Activated CD4-positive, alpha-beta T cell treated with anti-CD3 and anti-CD28 coated beads, Interleukin-2, amount 50 U/mL, for 24 hours (primary cell): Measurements from ENCODE around the gene ARTN.

ENCODE experiments used
- DNase-seq, 2 donors: peaks; one replicate each; pipeline ENCODE4 v3.0.0-alpha.2; 2020; ENCODE audit warnings: low read depth in 1 of 2, low spot score in 1 of 2

Gene ARTN, protein sequence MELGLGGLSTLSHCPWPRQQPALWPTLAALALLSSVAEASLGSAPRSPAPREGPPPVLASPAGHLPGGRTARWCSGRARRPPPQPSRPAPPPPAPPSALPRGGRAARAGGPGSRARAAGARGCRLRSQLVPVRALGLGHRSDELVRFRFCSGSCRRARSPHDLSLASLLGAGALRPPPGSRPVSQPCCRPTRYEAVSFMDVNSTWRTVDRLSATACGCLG

DNA sequence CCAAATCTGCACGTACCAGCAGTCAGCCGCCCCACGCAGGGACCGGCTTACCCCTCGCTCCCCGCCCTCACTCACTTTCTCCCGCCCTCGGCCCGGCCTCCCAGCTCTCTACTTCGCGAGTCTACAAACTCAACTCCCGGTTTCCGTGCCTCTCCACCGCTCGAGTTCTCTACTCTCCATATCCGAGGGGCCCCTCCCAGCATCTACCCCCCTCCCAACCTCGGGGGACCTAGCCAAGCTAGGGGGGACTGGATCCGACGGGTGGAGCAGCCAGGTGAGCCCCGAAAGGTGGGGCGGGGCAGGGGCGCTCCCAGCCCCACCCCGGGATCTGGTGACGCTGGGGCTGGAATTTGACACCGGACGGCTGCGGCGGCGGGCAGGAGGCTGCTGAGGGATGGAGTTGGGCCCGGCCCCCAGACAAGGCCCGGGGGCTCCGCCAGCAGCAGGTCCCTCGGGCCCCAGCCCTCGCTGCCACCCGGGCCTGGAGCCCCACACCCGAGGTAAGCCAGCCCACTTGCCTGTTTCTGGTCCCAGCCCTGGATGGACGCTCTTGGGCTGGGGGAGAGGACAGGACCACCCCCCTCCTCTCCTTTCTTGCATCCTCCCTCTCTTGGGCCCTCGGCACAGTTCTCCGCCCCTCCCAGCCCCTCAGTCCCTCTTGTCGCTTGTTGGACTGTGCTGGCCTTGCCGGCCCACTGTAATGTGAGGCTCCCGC is at the start of gene ARTN:
Gene ARTN (plus strand): TSS at position 416 of the 715 bp plus-strand sequence. CDS start 1,856 bp downstream, outside the sequence.
- DNase-seq: no peak

DNA sequence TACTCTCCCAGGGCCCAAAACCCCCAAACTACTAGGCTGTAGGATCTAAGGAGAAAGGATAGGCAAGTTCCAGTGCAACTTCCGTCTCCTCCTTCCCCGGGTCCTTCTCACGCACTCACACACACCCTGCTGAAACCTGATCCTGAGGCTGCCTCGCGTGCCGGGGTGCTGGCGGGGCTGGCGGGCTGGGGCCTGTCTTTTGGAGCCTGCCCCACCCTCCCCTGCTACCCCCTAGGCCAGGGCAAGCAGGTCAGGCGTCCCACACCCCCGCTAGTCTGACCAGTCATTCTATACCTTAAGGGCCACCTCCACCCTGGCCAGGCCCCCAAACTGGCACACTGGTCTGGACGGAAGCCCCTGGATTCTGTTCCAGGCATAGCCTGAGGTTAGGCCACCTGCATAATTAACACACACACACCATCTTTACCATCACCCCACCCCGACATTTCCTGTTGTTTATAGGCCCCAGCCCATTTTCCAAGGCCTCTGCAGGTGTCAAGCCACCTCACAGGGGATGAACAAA is 48.3 kb upstream of the ARTN start:
- DNase-seq: no peak

DNA sequence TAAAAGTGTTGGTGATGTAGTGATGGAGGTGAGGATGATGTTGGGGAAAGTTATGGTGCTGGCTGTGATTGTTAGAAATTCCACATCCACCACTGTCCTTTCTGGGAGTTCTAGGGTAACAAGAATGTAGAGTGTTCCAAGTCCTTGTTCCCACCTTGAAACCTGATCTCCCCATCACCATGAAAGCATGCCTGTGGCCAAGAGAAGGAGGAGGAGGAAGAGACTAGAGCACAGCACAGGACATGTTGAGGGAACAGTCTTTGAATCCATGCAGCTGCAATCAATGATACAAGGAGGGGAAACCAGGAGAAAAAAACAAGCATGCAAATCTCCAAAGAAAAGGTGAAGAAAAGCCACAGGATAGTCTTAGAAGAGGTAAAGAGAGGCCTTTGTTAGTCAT is 45.9 kb upstream of the ARTN start:
- DNase-seq: no peak

DNA sequence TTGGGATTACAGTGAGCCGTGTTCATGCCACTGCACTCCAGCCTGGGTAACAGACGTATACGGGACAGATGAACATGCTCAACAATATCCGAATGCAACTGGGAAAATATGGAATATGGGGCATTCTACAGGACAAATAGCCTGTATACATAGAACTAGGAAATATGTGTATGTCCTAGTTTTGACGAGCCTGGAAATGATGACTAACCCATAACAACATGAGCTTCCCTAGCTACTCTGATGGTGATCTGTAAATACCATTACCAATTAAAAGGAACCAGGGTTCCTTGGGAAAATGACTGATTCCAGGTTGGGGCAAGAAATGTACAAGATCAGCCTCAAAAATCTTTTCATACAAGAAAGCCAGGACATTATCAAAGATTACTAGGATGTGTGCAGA is 42.8 kb upstream of the ARTN start:
- DNase-seq: no peak

DNA sequence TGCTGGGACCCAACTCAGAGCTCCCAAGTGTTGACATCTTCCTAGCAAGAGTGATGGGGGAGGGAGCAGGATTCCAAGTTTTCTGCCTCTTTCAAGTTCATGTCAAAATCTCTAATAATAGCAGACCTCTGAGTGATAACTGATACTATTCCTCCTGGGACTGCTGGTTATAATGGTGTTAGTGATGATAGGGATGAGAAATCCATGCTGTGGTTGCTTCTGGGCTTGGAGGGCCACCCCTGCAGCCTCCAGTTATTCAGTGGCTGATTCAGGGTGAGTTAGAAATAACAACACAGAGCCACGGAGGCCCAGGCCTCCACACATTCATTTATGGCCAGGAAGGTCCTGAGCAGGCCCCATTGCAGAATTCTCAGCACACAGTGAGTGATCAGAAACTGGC is 40.6 kb upstream of the ARTN start:
- no peak for DNase-seq

DNA sequence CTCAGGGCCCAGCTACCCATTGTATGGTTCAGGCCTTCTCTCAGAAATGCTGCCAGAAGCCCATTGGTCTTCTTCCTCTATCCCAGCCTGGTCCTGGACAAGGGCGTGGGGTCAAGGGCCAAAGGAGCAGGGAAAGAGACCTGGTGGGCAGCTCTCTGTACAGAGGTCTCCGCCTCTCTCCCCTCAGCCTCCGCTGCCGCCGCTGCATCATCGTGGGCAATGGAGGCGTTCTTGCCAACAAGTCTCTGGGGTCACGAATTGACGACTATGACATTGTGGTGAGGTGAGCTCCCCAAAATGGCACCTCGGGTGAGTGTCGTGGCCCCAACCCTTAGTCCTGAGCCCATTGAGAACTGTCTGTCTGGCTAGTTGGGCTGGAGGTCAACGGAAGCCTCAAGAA is 34.6 kb upstream of the ARTN start:
- no peak for DNase-seq

DNA sequence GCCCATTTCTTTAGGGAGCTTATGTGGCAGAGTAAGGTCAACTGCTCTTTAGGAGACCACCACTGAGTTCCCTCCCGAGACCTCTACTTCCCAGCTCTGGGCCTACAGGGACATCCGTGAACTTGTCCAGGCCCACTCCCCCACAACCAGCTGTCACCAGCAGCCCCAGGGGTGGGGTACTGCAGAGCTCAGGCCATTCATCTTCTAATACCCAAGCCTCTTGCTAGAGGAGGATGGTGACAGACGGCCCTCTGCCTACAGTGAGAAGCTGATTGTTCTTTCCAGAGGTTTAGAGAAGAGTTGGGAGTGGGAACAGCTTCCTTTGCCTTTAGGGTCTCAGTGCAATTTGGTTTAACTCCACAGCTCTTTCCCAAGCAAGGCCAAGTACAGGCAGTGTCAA is 33.2 kb upstream of the ARTN start:
- no peak for DNase-seq

DNA sequence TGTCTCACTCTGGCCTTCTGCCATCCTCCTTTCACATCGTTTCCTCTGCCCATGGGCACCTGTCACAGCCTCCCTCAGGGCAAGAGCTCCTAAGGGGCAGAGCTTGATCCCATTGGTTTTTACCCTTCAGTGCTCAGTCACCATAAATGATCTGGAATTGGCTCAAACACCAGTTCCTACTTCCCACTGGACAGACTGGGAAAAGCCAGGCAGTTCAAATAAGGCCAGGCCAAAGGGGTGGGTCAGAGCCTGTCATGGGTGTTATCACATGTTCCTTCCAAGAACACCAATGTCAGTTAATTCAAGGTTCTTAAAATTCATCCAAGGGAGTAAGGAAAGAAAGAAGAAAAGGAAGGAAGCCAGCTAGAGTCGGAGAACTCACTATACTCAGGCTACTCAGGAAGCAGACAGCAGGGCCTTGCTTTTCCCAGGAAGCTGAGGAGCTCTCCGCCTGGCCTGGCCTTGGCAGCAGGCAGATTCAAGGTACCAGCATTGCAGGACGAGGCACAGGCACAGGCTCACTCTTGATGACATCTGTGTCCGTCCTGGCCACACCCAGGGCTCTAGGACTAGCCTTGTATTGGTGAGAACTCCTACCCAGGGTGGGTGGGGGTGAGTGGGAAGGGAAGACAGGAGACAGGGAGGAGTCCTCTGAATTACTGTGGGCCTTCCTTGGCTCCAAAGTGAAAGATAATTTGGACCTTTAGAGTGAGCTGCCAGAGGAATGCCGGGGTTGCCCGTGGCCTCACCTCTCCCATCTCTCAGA is 32.2 kb upstream of the ARTN start:
- no peak for DNase-seq

DNA sequence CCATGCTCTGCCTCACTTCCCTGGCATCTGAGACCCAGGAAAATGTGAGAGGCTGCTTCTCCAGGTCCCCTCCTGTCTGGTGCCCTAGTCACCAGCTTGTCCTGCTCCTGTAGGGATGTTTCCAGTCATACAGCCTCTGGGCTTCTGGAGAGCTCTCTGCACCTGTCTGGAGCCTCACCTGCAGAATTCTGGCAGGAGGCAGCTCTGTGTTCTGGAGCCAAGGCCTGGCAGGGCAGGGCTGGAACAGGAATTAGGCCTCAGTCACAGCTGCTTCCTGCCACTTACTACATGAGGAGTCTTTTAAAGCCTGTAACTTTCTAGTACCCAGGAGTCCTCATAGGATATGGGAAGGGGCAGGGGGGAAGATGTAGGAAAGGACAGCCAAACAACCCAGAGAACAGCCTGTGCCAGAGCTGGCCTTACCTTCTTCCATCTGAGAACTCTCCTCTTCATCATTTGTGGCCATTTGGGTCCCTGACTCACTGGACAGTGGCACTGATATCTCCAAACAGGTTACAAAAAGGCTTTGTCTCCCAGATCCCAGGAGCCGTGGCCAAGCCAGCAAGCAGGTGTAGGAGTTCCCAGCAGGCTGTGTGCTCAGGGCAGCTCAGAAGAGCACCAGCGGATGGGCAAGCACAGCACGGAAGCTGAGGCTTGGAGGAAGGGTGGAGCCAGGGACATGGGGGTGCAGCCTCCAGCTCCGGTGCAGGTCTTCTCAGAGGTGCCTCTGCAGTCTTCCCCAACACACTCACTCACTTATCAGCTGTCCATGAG is 31.4 kb upstream of the ARTN start:
- DNase-seq: no peak

DNA sequence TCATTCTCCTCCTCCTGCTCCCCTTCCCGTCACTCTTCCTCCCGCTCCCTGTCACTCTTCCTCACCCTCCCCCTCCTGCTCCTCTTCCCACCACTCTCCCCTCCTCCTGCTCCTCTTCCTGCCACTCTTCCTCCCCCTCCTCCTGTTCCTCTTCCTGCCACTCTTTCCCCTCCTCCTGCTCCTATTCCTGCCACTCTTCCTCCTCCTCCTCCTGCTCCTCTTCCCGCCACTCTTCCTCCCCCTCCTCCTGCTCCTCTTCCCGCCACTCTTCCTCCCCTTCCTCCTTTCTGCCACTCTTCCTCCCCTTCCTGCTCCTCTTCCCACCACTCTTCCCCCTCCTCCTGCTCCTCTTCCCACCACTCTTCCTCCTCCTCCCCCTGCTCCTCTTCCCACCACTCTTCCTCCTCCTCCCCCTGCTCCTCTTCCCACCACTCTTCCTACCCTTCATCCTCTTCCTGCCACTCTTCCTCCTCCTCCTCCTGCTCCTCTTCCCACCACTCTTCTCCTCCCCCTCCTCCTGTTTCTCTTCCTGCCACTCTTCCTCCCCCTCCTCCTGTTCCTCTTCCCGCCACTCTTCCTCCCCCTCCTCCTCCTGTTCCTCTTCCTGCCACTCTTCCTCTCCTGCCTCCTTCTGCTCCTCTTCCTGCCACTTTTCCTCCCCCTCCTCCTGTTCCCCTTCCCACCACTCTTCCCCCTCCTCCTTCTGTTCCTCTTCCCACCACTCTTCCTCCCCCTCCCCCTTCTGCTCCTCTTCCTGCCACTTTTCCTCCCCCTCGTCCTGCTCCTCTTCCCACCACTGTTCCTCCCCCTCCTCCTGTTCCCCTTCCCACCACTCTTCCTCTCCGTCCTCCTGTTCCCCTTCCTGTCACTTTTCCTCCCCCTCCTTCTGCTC is 28.7 kb upstream of the ARTN start:
- DNase-seq: no peak

DNA sequence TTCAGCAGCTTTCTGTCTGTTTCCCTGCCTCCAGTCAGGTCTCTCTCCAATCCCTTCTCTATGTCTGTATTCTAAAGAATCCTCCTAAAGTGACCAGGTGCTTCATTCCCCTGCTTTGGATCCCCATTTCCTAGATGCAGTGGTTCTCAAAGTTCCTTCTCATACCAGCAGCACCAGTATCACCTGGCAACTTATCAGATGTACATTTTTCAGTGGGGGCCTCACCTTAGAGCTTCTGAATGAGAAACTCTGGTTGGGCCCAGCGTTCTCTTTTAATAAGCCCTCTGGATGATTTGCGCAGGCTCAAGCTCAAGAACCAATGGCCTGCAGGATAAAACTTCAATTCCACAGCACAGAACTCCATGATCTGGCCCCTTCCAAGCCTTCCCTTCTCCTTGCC is 25.4 kb upstream of the ARTN start:
- DNase-seq: no peak

DNA sequence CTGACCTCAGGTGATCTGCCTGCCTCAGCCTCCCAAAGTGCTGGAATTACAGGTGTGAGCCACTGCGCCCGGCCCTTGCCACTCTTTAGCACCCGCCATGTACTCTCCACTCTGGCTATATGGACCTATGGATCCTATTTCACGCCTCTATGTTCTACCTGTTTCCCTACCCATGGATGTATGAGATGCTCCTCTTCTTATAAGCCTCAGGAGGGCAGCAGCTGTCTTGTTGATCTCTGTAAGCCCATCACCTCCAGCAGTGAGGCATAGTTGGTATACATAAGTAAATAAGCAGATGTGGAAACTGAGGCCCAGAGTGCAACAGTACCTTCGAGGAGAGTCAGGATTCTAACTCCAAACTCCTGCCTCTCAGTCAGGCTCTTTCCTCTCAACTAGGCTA is 24.7 kb upstream of the ARTN start:
- no peak for DNase-seq

DNA sequence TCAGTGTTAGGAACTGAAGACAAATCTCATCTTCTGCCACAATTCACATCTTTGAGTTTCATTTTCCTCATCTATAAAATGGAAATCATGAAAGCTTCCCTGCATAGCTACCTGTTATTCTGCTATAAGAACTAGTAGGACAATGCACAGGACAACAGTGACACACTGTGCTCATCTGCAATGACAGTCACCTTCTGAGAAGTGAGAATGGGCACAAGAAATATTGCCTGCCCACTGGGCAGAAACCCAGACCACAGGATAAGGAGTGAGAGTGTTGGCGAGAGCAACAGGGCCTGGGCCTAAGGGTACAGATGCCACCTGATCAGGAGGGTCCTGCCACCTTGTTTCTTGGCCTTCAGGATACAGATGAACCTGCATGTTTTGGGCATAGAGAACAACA is 23.3 kb upstream of the ARTN start:
- DNase-seq: no peak

DNA sequence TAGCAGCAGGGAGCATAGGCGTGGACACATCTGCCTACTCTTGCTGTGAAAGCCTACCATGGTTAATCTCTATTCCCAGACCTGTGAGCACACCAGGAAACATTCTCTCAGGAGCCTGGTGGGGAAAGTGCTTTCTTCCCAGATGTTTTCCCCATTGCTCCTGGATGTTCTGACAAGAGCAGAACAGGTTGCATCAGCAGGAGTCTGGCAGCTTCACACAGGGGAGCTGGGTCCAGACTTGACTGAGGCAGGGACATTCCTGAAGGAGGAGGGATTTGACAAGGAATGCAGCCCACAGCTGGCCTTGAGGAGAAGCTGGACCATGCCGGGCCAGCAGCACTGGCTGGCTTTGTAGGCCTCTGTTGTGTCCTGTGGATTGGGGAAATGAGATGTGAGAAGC is 21.0 kb upstream of the ARTN start:
- no peak for DNase-seq

DNA sequence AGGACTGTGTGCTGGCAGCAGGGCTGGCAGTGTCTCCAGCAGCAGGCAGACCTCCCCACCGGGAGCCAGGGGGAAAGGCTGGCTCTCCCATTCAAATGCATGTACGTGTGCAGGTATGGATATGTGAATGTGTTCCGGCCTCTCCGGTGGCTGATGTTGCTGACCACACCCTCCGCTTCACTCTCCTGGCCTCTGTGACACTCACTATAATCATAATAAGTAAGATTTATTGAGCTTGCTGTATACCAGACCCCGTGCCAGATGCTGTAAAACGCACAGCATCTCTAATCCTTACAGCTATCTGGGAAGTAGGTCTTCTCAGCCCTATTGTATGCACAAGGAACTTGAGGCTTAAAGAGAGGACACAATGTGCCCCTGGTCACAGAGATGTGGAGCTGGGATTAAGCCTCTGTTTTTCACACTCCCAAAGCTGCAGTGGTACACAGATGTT is 20.5 kb upstream of the ARTN start:
- no peak for DNase-seq

DNA sequence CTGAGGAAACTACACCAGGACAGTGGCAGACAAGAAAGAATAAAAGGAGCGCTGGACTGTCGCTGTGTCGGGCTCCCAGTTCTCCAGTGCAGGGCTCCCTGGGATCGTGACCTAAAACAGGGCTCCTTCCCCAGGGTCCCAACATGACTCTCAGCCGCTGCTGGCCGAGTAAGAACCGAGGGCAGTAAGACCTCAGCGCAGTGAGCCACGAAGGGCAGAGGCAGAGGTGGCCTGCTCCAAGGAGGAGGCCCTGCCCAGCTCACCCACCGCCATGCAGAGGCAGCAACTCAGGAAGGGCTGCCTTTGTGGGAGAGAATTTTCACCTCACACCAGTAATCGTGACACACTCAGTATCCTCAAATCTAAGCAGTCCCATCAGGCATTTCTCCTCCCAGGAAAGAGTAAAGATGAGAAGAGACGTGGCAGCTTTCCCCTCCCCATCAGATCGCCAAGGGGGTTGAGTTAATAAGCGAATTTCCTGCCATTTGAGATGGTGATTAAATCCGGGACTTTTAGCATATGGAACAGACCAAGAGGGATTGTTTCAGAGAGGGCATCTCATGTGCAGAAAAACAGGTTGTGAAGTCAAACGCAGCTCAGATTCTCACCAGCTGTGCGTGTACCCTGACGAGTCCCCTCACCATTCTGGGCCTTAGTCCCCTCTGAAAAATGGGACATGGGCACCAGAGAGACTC is 19.8 kb upstream of the ARTN start:
- no peak for DNase-seq

DNA sequence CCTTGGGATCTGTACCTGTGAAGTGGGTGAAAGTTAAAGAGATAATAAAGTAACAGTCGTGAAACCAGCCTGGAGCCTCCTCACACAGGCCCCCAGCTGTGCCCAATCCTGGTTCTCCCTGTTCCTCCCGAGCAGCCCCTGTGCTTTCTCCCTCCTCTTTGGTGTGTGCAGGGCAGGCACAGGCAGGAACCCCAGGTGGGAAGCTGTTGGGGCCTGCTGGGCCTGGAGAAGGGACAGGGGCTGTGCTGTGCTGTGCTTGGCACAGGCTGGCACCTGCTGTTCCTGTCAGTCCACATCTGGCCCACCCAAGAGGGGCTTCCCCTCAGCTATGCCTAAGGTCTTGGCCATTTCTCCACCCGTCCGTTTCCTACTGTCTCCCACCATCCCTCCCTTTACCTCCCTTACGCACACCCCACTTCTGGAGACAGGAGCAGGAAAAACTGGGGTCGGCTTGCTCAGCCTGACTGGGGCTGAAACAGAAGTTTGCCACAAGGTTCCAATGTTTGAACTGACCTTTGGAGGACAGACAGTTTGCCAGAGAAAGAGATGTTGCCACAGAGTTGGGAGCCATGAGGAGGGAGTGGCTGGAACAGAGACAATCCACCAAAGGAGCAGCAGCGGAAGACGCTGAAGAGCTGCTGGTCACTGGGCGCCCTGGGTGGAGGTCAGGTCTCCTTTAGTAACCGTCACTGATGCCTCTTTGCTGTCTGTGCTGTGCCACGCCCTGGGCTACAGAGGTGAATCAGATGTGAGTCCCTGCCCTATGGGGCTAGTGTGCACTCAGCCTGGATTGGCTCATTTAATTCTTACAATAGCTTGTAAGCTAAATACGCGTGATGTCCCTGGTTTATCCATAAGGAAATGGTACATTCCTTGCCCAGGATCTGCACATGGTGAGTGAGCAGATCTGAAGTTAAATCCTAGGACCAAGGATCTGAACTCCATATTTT is 18.8 kb upstream of the ARTN start:
- no peak for DNase-seq

DNA sequence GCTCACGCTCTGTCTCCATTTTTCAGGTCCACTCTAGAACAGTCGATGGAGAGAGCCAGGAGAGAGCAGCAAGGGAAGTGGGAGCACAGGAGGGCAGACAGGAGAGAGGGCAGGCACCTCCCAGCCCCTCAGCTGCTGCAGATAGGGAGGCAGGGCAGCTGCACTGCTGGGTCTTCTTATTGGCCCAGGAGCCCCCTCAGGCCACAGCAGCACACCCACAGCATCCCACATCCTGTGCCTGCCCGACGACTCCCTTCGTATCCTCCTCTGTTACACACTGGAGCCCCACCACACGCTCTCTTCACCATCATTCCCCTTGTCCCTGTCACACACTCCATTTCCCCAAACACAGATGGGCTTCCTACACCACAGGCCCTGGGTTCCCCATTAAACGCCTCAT is 13.7 kb upstream of the ARTN start:
- DNase-seq: no peak

DNA sequence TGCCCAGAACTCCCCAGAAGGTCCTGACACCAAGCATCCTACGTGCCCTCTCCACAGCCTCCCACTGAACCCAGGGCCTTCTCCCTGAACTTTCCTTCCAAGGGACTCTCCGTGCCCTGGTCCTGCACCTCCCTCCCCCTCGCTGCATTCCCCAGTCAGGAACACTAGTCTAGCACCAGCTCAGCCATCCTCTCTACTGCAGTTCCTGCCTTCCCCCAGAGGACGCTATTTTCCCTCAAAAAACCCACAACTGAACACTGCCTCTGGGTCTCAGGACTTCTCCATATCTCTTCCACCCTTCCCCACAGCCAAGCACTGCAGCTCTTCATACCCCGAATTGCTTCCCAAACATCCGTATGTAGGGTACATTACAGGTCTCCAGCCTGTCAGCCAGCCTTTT is 12.6 kb upstream of the ARTN start:
- no peak for DNase-seq
